22Rv1 (cell line): ENCODE data around the gene ACKR1.

Experiments
- H3K27ac ChIP-seq: fragments of 450-650 bp; 2 replicates; pipeline ENCODE4 v1.5.1; 2017
- ZFX ChIP-seq: fragments of 450-650 bp; IDR thresholded peaks from 2 replicates; pipeline ENCODE4 v1.6.1; 2017; ENCODE audit warnings: antibody characterized with exemption, borderline replicate concordance
- TF ChIP-seq, protein P1 (sequence below): fragments of 450-650 bp; IDR thresholded peaks from 2 replicates; pipeline ENCODE4 v1.5.1; 2017; ENCODE audit warnings: mild to moderate bottlenecking

Gene ACKR1

DNA sequence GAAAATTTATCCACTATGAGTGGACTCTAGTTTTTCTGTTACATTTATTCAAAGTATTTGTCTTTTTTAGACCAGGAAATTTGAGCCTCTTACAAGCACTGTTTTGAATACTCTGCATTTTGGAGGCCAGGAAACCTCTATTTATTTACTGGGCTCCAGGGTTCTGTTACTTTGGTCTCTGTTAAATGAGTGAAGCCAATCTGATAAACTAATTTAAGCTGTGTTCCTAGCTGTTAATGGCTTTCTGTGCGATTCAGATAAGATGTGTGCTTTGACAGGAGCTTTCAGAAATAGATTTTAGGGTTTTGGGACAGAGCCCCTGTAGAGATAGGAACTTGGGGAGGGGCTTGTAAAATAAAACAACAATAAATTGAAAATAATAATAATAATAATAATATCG, 23.9 kb downstream of the ACKR1 start:
- TF ChIP-seq, protein P1, sequence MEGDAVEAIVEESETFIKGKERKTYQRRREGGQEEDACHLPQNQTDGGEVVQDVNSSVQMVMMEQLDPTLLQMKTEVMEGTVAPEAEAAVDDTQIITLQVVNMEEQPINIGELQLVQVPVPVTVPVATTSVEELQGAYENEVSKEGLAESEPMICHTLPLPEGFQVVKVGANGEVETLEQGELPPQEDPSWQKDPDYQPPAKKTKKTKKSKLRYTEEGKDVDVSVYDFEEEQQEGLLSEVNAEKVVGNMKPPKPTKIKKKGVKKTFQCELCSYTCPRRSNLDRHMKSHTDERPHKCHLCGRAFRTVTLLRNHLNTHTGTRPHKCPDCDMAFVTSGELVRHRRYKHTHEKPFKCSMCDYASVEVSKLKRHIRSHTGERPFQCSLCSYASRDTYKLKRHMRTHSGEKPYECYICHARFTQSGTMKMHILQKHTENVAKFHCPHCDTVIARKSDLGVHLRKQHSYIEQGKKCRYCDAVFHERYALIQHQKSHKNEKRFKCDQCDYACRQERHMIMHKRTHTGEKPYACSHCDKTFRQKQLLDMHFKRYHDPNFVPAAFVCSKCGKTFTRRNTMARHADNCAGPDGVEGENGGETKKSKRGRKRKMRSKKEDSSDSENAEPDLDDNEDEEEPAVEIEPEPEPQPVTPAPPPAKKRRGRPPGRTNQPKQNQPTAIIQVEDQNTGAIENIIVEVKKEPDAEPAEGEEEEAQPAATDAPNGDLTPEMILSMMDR = no peak
- no peak for TF ChIP-seq ZFX
- H3K27ac ChIP-seq = no peak overlapping the region

DNA sequence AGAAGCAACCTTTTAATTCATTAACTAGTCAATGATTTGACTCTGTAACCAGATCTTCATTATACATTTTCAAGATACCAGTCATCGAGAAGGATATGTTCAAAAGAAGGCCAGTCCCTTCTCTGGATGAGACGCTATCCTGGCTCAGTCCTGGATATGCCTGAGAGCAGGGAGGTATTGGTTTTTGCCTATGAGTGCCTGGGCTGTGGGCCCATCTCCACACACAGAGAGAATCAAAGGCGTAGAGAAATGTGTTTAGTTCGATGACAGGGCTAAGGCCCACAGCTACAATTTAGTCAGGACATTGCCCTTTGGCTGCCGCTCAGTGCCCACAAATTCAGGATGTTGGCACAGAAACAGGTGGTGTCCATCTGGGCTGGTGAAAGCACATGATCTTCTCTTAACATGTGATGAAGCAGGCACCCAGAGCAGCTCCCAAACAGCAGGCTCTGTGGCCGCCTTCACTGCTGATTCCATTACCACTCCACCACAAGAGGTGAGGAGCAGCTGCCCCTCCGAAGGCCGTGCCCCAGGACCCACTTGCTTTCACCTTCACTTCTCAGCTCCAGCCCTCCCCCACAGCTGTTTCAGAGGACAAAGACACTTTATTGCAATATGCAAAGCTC, 24.7 kb downstream of the ACKR1 start:
- no peak for TF ChIP-seq ZFX
- TF ChIP-seq, protein P1 = no peak
- H3K27ac ChIP-seq = no peak overlapping the region

DNA sequence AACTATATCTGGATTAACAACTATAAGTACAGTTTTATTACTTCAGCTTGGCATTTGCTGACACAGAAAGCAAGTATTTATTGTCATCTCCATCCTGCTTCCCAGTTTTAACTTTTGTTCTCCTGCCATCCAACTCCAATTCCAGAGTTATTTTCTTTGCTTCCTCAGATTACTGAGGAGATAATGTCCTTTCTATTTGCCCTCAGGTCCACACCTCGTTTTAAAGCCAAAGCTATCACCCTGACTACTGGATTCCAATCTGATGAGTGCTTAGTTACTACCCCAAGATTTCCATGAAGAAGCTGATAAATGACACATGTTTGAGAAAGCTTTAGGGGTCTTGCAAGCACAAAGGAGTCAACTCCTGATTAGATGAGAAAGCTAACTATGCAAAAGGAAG, 25.2 kb downstream of the ACKR1 start:
- no peak for TF ChIP-seq ZFX
- no peak overlapping the region for H3K27ac ChIP-seq

DNA sequence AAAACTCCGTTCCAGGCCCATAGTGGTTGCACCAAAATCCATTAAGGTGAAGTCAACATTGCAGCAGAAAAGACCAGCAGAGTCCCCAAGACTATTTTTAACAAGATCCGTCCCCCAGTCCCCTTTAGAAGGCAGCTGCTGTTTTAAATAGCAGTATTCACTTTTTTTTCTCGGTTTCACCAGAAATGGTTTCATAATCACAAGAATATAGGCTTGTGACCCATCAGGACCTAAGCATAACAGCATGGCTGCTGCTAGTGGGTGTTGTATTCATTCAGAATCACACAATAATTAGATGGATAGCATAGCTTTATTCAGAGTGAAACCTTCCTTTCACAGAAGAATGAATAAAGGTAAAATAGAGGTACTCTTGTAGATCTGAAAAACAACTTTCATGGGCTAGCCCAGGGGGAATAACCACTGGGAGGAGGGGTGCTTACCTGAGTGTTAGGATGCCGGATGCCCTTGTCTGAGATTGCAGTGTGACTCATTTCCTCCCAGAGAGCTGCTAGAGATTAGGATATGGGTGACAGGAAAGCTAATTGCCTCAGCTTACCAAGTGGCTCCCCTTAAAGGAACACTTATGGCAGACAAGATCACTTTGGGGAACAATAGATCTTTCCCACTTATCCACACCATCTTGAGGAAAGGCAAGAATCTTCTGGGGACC, 35.0 kb downstream of the ACKR1 start:
- TF ChIP-seq, protein P1 = no peak
- TF ChIP-seq ZFX = no peak
- H3K27ac ChIP-seq = no peak overlapping the region

DNA sequence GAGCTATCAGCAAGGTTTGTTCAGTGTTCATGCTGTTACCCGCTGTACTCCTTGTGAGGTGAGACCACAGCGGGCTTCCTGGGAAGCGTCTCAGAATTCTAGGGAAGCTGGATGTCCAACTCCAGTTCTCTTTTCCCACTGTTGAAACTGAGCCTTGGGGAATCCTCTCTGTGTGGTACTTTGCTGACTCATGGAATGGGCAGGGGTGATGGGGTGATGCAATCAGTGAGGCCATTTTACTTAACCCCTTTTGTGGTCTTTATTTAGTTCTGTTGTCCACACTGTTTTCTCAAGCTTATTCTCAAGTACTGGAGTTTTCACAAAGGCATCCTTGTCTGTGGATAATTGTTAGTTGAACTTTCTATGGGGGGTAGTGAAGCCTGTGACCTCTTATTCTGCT, 42.6 kb downstream of the ACKR1 start:
- TF ChIP-seq ZFX = no peak
- TF ChIP-seq, protein P1 = no peak

DNA sequence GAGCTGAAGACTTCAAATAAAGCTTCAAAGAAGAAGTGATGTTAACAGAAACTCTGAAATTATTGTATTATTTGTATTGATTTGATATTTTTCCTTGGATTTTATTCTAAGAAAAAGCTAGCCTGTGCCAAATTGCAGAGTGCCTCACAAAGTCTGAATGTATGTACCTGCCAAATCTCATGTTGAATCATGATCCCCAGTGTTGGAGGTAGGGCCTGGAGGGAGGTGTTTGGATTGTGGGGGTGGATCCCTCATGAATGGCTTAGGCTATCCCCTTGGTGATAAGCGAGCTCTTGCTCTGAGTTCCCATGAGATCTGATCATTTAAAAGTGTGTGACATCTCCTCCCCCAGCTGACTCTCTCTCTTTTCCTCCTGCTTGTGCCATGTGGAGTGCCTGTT, 43.6 kb downstream of the ACKR1 start:
- TF ChIP-seq ZFX = no peak
- TF ChIP-seq, protein P1 = no peak
- H3K27ac ChIP-seq = no peak overlapping the region

More for the DNA sequence above, 42.6 kb downstream of the ACKR1 start:
- H3K27ac ChIP-seq = no peak overlapping the region

DNA sequence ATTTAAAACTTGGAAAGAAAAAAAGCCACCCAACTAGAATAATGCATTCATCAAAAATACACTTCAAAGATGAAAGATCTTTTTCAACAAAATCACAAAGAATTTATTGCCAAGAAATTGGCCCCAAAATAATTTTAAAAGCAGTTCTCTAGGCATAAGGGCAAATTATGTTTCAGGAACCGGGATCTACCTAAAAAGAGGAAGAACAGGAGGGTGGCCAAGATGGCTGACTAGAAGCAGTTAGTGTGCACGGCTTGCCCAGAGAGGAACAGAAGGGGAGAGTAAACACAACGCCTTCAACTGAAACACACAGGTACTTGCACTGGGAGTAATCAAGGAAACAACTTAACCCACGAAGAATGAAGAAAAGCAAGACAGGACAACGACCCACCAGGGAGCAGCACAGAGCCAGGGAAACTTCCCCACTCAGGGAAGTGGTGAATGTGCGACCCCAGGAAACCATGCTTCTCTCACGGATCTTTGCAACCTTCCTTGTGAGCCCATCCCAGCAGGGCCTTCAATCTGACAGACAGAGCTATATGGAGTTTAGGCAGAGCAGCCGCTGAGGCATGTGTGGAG, 46.1 kb downstream of the ACKR1 start:
- H3K27ac ChIP-seq = no peak overlapping the region
- TF ChIP-seq, protein P1 = 0 out of 2 replicates have a peak, but pooled peaks have one; percentile 10
- TF ChIP-seq ZFX = no peak
